ENCODE measurements around the gene LGALSL. TPM values are rescaled to one million over a fixed set of nuclear protein-coding genes. Genes with fewer than 3 reads are reported as not detected.

LGALSL gene
- 10 to 100 TPM; 38.6 to 46.3 (median 40.5) TPM for polyA plus RNA-seq (ENCODE audit: insufficient read length in 3 of 3)

GRCh38 chr2:64453770-64454385 is at the start of gene LGALSL:
TSS of gene LGALSL (plus strand) at chr2:64454162. CDS start at chr2:64454546, 384 bp downstream.
- peak in 2 of 3 donors; percentile 57 to 62 for DNase-seq (ENCODE audit: low read depth in 3 of 3, low spot score in 2 of 3)

GRCh38 chr2:64404743-64405142 is 49.2 kb upstream of the LGALSL start:
- peak in 1 of 3 donors; percentile 23 for DNase-seq (ENCODE audit: low read depth in 3 of 3, low spot score in 2 of 3)

GRCh38 chr2:64405581-64406406 is 48.2 kb upstream of the LGALSL start:
- no peak for DNase-seq (ENCODE audit: low read depth in 3 of 3, low spot score in 2 of 3)

GRCh38 chr2:64406407-64406774 is 47.6 kb upstream of the LGALSL start:
- no peak for DNase-seq (ENCODE audit: low read depth in 3 of 3, low spot score in 2 of 3)

DNA sequence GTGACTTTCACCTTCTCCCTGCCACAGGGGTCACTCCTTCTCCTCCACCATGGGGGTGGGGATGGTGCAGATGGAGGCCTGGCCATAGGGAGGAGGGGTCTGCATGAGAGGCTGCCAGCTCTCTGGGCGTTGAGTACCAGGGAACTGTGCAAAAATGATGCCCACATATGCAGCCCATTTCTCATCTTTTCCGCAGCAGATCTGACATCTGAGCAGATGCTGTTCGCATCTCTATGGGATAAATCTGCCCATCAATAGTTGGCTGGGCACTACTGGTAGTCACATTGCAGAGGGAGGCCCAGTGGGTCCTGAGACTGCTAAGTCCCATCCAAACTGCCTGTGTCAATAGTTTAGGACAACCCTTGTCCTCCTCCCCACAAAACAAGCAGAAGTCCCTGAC is 45.9 kb upstream of the LGALSL start:
- DNase-seq (ENCODE audit: low read depth in 3 of 3, low spot score in 2 of 3): no peak

- no peak for DNase-seq (ENCODE audit: low read depth in 3 of 3, low spot score in 2 of 3)
These were observed 43.3 kb upstream of the LGALSL start for GRCh38 chr2:64410671-64411070.

GRCh38 chr2:64412671-64413070 is 41.3 kb upstream of the LGALSL start:
- no peak for DNase-seq (ENCODE audit: low read depth in 3 of 3, low spot score in 2 of 3)

GRCh38 chr2:64414736-64415435 is 39.1 kb upstream of the LGALSL start:
- no peak for DNase-seq (ENCODE audit: low read depth in 3 of 3, low spot score in 2 of 3)

DNA sequence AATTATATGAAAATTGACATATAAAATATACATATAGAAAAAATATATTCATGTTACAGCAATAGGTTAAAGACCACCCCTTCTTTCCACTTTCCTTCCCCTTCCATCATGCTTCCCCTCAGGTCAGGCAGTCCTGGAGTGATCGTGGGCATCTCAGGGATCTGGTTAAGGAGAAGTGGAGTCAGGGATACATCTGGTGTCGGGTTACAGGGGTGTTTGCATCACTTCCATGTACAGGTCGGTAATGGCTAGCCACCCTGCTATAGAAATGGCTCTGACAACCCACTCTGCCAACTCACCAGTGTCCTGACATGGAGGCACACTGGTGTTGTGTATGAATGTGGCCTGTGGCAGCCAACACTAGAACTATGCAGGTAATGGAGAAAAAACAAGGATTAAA is 36.3 kb upstream of the LGALSL start:
- DNase-seq (ENCODE audit: low read depth in 3 of 3, low spot score in 2 of 3): no peak

GRCh38 chr2:64419596-64420165 is 34.3 kb upstream of the LGALSL start:
- DNase-seq (ENCODE audit: low read depth in 3 of 3, low spot score in 2 of 3): no peak

GRCh38 chr2:64420677-64421076 is 33.3 kb upstream of the LGALSL start:
- no peak for DNase-seq (ENCODE audit: low read depth in 3 of 3, low spot score in 2 of 3)

DNA sequence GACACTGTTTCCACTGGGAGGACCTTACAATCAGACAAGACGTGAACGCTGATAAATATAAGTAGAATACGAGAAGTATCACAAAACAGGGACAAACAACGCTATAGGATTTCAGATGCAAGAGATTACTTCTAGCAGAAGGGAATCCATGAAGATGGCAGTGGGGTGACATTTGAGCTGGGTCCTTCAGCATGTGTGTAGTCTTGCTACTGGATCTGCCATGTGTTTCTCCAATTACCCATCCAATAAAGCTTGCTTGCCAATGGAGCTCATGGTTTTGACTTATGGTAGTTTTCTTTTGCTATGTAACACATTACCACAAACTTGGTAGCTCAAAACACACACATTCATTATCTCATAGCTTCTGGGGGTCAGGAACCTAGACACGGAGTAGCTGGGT is 32.8 kb upstream of the LGALSL start:
- no peak for DNase-seq (ENCODE audit: low read depth in 3 of 3, low spot score in 2 of 3)

DNA sequence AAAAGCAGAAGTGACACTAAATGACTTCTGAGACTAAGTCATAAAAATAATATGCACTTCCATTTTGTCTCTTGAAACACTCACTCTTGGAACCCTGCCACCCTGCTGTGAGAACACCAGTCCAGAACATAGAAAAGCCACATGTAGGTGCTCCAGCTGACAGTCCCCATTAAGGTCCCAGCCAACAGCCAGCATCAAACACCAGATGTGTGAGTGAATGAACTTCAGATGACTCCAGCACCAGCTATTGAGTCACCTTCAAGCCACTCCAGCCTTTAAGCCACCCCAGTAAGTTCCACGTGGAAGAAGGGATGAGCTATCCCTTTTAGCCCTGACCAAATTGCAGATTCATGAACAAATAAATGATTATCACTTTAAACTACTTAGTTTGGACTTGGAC is 31.5 kb upstream of the LGALSL start:
- no peak for DNase-seq (ENCODE audit: low read depth in 3 of 3, low spot score in 2 of 3)

DNA sequence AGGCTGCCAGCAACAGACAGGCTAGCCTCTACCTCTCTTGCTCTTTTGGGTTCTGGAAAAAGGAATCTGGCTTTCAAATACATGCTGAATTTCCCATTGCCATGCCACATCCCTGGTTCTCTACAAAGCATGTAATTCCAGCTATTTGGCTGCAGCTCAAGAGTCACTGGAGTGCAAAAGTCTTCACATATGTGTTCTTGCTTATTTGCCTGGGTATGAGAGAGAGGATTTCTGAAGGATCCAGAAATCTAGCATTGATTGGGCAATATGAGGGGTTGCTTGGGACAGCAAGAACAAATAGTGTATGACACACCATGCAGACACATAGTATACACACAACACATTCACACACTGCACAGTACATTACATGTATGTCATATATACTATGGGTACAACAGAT is 30.7 kb upstream of the LGALSL start:
- no peak for DNase-seq (ENCODE audit: low read depth in 3 of 3, low spot score in 2 of 3)

DNA sequence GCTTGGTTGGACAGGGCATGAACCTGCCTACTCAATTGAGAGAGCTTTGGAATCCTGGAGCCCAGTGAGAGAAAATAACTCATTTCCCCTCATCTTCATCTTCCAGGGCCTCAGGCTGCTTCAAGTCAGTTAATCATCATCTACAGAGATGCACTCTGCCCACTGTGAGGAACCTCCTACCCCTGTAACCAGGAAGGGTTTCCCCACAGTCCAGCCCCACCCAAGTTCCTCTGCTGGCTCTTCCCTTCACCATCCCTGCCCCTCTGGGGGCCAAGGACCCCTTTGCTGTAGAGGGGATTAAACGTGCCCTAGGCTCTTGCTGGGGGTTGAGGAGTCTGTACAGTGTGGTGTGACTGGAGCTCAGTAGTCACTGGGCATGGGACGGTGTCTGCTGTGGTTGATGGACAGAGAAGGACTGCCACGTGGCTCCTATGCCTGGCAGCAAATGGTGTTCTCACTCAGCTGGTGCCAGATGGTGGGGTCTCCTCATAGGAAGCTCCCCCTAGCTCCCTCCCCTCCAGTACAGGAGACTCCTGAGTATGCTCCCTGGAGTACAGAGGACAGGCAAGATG is 29.5 kb upstream of the LGALSL start:
- no peak for DNase-seq (ENCODE audit: low read depth in 3 of 3, low spot score in 2 of 3)

- DNase-seq (ENCODE audit: low read depth in 3 of 3, low spot score in 2 of 3): no peak
These were observed 27.6 kb upstream of the LGALSL start for GRCh38 chr2:64426183-64426952.

GRCh38 chr2:64434039-64434657 is 19.8 kb upstream of the LGALSL start:
- no peak for DNase-seq (ENCODE audit: low read depth in 3 of 3, low spot score in 2 of 3)

GRCh38 chr2:64437883-64438282 is 16.1 kb upstream of the LGALSL start:
- DNase-seq (ENCODE audit: low read depth in 3 of 3, low spot score in 2 of 3): no peak

- DNase-seq (ENCODE audit: low read depth in 3 of 3, low spot score in 2 of 3): no peak
These were observed 14.8 kb upstream of the LGALSL start for GRCh38 chr2:64439194-64439593.

GRCh38 chr2:64440843-64441242 is 13.1 kb upstream of the LGALSL start:
- DNase-seq (ENCODE audit: low read depth in 3 of 3, low spot score in 2 of 3): no peak

Data from right renal cortex interstitium (tissue), 3 donors.